ENCODE data around the gene NEGR1. TPM values are rescaled to one million over a fixed set of nuclear protein-coding genes. Genes with fewer than 3 reads are reported as not detected.

NEGR1 gene
- total RNA-seq, 1 experiment from 2014 or later: 0.05 TPM

- no peak for TF ChIP-seq TCF7L2 (IDR thresholded peaks at IDR 0.05; ENCODE audit: borderline replicate concordance, extremely low read depth, insufficient read depth, insufficient read length)
- TF ChIP-seq ELF1 (IDR thresholded peaks at IDR 0.05; ENCODE audit: borderline replicate concordance, low read depth): no peak
- no peak for TF ChIP-seq FOSL1 (IDR thresholded peaks at IDR 0.05; ENCODE audit: low read depth)
- no peak for TF ChIP-seq YY1 (IDR thresholded peaks at IDR 0.05; ENCODE audit: extremely low read depth, insufficient replicate concordance, low read depth, low read length)
- TF ChIP-seq SP1 (IDR thresholded peaks at IDR 0.05; ENCODE audit: low read depth): no peak
- no peak for TF ChIP-seq MAX (IDR thresholded peaks at IDR 0.05)
- TF ChIP-seq CBX3 (IDR thresholded peaks at IDR 0.05; ENCODE audit: low read depth): no peak
- TF ChIP-seq EZH2 (IDR thresholded peaks at IDR 0.05): no peak
- no peak for TF ChIP-seq SRF (IDR thresholded peaks at IDR 0.05; ENCODE audit: low read depth)
- TF ChIP-seq SIN3A (IDR thresholded peaks at IDR 0.05; ENCODE audit: low read depth): no peak
- TF ChIP-seq ZNF274 (IDR thresholded peaks at IDR 0.05; ENCODE audit: low read depth, low read length): no peak
- TF ChIP-seq REST (IDR thresholded peaks at IDR 0.05; ENCODE audit: low read depth): no peak
- no peak for TF ChIP-seq ZFX (IDR thresholded peaks at IDR 0.05)
- no peak for TF ChIP-seq EZH2phosphoT487 (IDR thresholded peaks at IDR 0.05; ENCODE audit: borderline replicate concordance)
- no peak for TF ChIP-seq CEBPB (IDR thresholded peaks at IDR 0.05; ENCODE audit: low read depth)
- no peak for TF ChIP-seq ATF3 (IDR thresholded peaks at IDR 0.05)
- TF ChIP-seq JUND (IDR thresholded peaks at IDR 0.05): no peak
- Histone ChIP-seq H3K27me3 (ENCODE audit: insufficient read depth, low read length) (no peaks in the 10 kb centered on the region), H3K27ac (ENCODE audit: low read depth, low read length) (no peak overlapping the region), H3K36me3 (ENCODE audit: control insufficient read depth in 1 of 2, insufficient read depth in 2 of 2, low read length in 2 of 2) (no peaks in the 10 kb centered on the region), H3K4me1 (ENCODE audit: control insufficient read depth in 1 of 2, insufficient read depth in 2 of 2, low read length in 2 of 2) (no peaks in the 10 kb centered on the region), H3K9me3 (ENCODE audit: control insufficient read depth in 1 of 2, insufficient read depth in 1 of 2, low read depth in 1 of 2, low read length in 2 of 2) (peaks cover 7 to 18% of the 10 kb centered on the region in 2 experiments; a peak in 2 of 4 replicates), H3K9ac (ENCODE audit: low read length) (no peak overlapping the region), H3K4me3 (replicated peaks in 1 of 2; ENCODE audit: low read depth in 1 of 2, low read length in 2 of 2) (no peak overlapping the region), H3K9me2 (ENCODE audit: insufficient read depth) (no peaks in the 10 kb centered on the region), H3K4me2 (ENCODE audit: low read length) (no peak overlapping the region), H2AFZ (ENCODE audit: low read depth, low read length, poor library complexity, severe bottlenecking) (no peak overlapping the region), H3K79me2 (ENCODE audit: insufficient read depth, low read length) (no peaks in the 10 kb centered on the region), H4K20me1 (ENCODE audit: insufficient read depth) (no peaks in the 10 kb centered on the region)
- CTCF ChIA-PET: no interaction called here
- BruUV-seq (replicated peaks): no TSS peak
- ATAC-seq: no peak
- POLR2A ChIA-PET: no interaction called here
- intact Hi-C loops (cut with micrococcal nuclease): no loop called here
- no peak for DNase-seq (ENCODE audit: low read depth, low spot score)
- RAD21 ChIA-PET (ENCODE audit: low non-redundant PET in 1 of 2, low total read pairs in 2 of 2, uncharacterized antibody in 2 of 2, unreplicated experiment in 2 of 2): no interaction called here
Measured at GRCh38 chr1:72050551-72050950, 231.8 kb downstream of the NEGR1 start.
